ENCODE results near the gene FARP1.

- TF ChIP-seq, protein P1, sequence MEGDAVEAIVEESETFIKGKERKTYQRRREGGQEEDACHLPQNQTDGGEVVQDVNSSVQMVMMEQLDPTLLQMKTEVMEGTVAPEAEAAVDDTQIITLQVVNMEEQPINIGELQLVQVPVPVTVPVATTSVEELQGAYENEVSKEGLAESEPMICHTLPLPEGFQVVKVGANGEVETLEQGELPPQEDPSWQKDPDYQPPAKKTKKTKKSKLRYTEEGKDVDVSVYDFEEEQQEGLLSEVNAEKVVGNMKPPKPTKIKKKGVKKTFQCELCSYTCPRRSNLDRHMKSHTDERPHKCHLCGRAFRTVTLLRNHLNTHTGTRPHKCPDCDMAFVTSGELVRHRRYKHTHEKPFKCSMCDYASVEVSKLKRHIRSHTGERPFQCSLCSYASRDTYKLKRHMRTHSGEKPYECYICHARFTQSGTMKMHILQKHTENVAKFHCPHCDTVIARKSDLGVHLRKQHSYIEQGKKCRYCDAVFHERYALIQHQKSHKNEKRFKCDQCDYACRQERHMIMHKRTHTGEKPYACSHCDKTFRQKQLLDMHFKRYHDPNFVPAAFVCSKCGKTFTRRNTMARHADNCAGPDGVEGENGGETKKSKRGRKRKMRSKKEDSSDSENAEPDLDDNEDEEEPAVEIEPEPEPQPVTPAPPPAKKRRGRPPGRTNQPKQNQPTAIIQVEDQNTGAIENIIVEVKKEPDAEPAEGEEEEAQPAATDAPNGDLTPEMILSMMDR (IDR thresholded peaks at IDR 0.05) = no peak
- no peak for TF ChIP-seq POLR2A (IDR thresholded peaks at IDR 0.05)
Observed at GRCh38 chr13:98192008-98192407, 49.1 kb downstream of the FARP1 start.
